ENCODE data around the gene CD2BP2.
"Not testable (repeated sequence)": the region's sequence is repeated elsewhere in the genome, so short reads cannot be mapped to it uniquely, and the experiment has no call there.

CD2BP2 gene

DNA sequence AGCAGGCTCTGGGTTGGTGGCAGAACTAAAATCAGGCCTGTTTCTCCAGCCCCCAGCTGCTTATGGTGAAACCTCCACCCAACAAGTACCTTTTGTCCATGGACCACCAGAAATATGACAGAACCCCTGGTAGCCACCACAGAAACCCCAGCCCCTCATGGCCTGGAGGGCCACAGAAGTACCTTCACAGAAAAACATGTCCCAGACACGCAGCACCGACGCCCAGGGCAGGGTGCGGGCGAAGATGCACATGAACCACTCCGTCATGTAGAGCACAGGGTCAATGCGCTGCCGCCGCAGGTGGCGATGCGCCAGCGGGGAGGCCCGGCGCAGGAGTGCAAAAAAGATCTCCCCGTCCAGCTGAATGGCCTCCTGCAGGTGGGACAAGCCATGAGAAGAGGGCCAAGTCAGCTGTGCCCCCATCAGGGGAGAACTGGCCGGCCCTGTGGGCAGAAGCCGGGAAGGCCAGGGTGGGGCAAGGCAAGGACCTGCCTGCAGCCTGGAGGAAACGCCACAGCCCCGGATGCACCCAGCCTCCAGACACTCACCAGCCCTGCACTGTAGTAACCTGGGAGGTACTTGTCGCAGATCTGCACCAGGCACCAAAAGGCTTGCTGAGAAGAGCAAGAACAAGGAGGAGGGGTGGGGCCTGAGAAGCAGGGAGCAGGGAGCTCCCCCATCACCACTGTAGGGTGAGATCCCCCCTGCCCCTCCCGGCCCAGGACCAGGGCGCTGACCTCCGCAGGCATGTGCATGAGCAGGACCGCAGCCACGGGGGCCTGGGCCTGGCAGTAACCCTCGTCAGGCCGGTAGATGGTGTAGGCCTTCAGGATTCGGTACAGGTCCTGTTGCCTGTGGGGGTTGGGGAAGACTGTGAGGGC is 4.1 kb upstream of the CD2BP2 start:
- no peak for DNase-seq (ENCODE audit: low spot score)

DNA sequence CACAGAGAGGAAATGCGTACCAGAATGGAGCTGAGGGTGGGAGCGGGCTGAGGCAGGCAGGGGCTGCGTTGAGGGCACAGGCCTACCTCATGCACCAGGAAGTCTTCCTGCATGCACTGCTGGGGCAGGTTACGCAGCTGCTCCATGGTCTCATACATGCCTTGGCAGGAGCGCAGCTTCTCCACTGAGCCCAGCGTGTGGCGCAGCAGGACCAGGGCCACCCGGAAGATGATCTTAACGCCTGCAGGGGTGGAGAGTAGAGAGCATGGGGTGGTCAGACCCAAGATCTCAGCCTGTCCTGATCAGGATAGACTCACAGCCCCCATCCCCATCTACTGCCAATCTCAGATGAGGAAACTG is 3.4 kb upstream of the CD2BP2 start:
- DNase-seq (ENCODE audit: low spot score): no peak

DNA sequence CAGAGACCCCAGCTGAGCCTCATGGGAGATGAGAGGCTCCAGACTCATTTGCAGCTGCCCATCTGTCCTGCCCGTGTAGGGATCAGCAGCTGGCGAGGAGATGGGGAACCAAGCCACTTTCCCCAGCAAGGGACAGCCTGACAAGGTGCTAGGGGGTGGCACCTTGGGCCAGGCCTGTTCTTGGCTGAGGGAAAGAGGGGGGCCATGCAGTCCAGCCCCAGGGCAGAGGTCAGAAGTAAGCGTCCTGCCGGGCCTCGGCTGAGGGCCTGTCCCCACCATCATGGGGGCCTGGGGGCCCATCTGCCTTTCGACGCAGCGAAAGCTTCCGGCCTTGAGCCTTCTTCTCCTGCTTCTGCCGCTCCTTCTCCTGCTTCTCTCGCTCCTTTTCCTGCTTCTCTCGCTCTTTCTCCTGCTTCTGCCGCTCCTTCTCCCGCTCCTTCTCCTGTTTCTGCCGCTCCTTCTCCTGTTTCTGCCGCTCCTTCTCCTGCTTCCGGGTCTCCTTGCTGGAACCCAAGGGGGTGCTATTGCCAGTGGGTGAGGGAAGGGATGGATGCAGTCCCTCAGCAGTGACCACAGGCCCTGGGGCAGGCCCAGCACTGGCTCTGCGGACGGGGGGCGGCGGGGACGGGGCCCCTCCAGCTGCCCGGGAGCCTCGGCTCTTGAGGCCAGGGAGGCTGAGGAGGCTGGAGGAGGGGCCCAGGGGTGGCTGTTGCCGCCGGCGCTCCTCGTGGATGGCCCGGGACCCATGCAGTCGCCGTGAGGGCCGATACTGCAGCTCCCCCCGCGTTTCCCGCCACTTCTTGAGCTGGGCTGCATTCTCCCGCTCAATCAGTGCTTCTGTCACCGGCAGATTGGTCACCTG is 2.8 kb upstream of the CD2BP2 start:
- no peak for DNase-seq (ENCODE audit: low spot score)

DNA sequence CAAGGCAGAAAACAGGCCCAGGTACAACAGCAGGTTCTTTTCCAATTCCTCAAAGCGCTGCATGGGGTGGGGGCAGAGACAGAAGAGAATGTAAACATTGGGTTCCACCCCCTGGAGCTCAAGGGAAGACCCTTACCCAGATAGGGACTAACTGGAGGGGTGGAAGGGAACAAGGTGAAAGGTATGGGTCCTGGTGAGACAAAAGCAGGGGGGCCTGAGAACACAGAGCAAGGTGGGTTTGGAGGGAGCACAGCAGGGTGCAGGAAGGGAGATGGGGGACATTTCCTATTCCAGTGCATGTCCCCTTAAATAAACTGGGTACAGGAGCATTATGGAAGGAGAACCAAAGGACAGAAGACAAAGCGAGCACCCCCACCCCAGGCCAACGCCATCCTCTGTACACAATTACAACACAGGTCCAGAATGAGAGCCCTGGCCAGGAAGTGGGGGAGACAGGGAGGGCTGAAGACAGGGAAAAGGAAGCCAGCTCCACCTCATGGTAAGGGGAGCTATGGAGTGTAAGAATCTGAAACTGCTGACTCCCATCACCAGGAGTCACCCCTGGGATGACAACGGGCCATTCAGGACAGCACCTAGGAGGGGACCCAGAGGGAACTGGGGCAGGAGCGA is 2.1 kb upstream of the CD2BP2 start:
- no peak for DNase-seq (ENCODE audit: low spot score)

DNA sequence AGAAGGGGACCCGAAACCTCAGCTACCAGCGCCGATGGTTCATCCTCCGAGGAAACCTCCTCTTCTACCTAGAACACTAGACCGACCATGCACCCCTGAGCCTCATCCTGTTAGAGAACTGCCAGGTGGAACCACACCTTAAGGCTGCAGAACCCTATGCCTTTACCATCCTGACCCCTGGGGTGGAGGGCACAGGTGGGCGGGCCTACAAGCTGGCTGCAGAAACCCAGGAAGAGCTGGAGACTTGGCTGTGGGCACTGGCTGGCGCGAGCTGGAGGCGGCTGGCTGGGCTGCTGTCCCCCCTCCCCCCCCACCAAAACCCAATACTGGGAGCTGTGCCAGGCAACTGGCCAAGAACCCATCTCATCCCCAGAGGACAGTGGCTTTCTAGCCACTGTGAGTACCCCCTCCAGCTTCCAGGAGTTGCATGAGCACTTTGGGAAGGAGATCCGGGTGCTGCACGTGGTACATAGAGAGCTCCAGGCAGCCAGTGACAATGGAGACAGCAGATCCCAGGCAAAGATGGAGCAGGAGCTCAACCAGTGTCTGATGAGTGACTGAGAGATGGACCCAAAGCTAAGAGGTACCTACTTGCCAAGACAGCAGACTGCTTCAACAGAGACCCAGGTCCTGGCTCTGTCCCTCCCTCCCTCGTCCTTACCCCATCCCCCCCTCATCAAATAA is 1.4 kb upstream of the CD2BP2 start:
- no peak for DNase-seq (ENCODE audit: low spot score)

DNA sequence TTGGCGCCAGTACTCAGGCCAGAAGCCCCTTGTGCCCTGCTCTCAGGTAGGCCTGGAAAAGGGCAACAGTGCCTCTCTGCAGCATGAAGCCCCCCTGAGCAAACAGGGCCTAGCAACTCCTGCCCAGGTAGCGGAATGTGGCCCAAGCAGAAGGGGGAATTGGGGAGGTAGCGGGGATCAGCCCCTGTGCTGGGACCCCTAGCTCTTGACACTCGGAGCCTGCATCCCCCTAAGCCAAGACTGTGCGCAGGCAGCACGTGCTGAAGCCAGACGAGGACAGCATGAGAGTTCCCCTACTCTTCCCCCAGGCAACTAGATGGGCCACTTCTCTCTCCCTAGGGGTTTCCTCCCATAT is 823 bp upstream of the CD2BP2 start:
- DNase-seq (ENCODE audit: low spot score): no peak

DNA sequence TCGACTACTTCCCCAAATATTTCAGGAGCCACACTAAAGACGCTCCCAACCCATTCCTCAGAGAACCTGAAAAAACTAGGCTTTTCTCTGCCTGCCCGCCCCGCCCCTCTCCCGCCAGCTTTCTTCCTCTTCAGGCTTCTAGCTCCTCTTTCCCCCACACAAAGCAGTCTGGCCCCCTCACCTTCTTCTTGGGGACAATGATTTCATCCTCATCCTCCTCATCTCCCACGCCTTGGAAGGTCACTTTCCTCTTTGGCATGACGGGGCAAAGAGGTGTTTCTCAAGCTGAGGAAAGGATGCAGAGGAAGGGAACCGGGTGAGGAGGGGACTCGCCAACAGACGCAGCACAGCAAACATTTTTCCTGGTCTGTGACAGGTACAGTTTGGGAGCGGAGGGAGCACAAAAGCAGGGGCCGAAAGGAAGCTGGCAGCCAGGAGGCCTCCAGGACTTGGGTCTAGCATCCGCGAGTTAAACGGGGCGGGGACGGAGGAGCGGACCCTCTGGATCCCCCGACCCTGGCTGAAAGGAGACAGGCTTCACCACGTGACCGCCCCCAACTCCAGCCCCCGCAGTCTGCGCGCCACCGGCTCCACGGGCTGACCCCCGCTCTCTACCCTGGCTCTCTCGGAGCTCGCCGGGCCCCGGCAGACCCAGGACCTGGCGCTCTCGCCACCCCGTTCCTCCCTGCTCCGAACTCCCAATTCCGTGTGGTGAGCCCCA is 525 bp downstream of the CD2BP2 start:
- DNase-seq (ENCODE audit: low spot score): no peak

DNA sequence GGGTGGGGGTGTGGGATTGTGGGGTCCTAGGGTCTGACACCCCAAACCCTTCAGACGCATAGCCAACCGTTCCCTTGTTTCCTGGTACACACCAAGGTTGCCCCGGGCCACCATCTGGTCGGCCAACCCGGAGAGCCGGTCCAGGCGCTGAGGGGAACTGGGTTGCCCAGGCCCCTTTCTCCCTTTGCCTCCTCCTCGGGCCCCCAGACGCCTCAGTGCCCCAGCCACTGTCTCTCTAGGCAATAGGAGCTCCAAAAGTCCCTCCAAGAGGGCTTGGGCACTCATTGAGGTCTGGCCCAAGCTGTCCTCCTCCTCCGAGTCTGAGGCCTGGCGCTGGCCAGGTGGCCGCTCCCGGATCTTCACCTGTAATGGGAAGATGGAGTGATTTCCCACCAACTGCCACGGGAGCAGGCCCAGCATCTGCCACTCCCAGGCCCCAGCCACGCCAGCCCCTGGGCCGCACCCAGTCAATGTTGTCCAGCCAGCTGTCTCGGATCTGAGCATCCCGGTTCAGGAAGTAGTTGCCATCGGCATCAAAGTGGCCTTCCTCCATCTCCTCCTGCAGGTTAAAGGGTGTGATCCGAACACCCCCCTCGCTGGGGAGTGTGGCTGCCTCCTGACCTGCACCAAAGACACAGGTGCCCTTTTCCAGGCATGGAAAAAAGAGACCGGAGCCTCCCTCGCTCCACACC is 1.5 kb downstream of the CD2BP2 start:
- DNase-seq (ENCODE audit: low spot score): no peak

DNA sequence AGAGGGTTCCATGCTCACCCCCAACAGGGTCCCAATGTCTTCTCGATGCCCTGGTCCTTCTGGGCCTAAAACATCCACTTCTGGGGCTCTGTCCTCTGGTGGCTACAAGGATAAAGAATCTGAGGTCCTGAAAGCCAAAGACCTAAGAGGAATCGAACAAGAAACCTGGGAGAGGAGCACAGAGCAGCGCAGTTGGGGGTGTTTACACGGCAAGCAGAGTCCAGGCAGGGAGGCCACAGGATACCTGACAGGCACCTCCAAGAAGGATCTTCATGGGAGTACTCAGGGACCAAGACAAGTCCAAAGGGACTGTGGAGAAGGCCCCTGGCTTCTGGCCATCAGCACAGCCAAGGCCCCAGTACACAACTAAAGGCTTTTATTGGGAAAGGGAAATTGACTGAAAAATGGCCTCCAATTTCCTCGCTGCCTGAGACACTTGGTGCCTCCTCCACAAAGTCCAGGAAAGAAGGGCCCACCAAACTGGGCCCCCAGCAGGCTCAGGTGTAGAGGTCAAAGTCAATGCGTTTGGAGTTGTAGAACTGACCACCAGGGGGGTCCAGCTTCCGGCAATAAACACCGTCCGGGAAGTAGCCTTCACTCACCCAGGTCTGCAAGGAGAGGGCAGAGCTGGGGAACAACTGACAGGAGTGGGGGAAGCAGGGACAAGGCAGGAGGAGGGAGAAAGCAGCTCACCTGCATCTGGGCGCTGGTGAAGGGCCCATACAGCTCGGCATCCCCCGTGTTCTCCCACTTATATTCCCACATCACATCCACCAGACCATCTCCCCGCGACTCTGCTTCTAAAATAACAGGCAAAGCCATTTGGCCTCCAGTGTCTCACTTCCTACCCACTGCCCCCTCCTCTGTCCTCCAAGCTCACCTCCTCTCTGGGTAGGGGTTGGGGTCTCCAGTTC is 2.4 kb downstream of the CD2BP2 start:
- no peak for DNase-seq (ENCODE audit: low spot score)

DNA sequence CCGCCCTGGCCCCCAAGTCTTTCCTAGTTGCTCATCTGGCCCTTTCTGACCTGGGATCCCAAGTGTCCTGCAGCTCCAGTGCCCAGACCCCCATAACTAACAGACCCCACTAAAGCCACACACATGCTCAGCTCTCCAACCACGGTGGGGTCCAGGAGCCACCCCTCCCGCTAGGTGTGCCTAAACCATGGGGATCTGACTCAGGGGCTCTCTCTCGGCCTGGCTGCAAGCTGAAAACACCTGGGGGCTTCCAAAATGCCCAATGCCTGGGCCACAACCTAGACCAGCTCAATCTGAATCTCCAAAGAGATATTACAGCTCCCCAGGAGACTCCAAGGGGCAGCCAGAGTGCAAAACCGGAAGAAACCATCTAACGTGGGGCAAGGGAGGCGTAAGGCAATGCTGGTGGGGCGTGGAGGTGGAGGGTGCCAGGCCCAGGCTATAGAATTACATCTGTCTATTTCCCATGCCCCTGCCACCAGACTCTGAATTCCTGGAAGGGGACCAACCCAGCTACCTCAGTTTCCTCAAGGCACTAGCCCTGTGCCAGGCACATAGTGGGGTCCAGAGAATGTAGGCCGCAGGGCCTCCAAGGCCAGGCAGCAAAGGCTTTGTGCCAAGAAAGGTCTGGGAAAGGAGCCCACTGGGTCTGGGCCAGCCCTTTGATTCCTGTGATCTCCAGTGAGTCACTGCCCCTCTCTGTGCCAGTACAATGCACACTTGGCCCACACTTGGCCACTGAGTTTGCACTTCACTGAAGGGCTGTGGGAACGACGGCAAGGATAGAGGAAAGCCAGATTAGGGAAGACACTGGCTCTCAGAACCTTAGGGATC is 3.3 kb downstream of the CD2BP2 start:
- DNase-seq (ENCODE audit: low spot score): no peak

DNA sequence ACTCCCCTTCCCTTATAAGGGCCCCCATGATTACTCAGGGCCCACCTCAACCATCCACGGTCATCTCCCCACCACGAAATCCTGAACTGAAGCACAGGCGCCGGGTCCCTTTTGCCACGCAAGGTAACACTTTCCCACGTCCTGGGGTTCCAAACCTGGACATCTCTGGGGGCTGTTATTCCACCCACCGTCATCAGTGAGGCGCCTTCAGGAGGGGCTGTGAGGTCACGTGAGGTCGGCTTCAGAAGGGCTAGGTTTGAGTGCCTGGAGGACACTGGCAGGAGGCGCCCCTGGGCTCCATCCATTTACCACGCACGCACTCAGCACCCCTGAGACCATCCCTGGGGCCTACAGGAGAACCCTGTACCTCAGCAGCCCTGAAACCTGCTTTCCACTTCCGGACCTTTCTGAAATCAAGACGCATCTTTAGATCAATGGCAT is 4.1 kb downstream of the CD2BP2 start:
- no peak for DNase-seq (ENCODE audit: low spot score)

DNA sequence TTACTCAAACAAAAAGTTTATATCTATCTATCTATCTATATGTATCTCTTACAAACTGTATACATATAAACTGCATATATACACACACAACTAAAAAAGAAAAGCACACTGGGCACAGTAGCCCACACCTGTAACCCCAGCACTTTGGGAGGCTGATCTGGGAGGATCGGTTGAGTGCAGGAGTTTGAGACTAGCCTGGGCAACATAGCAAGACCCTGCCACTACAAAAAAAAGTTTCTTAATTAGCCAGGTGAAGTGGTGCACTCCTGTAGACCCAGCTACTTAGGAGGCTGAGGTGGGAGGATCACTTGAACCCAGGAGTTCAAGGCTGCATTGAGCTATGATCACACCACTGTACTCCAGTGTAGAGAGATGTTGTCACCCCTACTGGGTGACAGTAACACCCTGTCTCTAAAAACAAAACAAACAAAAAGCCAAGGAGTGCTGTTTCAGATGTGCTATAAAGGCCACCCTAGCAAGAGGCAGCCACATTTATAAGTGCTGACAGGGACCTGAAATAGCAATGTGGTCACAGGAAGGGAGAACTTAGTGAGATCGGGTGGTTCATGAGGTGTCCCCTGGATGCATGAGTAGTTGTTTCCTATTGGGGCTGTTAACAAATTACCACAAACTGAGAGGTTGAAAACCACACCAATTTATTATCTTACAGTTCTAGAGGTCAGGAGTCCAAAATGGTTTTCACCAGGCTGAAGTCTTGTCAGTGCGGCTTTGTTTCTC is 4.8 kb downstream of the CD2BP2 start:
- DNase-seq (ENCODE audit: low spot score): no peak

DNA sequence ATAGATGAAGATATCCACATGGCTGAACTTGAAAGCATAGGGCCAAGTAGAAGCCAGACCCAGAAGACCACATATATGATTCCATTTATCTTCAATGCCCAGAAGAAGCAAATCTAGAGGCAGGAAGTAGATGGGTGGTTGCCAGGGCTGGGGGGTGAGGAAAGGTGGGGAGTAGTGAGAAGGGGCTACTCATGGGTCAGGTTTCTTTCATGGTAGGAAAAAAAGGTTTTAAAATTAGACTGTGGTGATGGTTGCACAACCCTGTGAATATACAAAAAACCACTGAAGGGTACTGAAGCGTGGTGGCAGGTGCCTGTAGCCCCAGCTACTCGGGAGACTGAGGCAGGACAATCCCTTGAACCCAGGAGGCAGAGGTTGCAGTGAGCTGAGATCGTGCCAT is 5.4 kb downstream of the CD2BP2 start:
- no peak for DNase-seq (ENCODE audit: low spot score)

DNA sequence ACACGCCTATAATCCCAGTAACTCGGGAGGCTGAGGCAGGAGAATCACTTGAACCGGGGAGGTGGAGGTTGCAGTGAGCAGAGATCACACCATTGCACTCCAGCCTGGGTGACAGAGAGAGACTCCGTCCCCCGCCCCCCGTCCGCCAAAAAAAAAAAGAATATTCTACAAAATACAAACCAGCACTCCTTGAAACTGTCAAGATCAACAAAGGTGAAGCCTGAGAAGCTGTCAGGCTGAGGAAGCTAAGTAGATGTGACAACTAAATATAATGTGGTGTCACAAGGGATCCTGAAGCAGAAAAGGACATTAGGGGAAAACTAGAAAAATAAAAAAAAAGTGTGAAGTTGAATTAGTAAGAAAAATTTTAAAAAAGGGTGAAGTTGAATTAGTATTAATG is 6.2 kb downstream of the CD2BP2 start:
- no peak for DNase-seq (ENCODE audit: low spot score)

DNA sequence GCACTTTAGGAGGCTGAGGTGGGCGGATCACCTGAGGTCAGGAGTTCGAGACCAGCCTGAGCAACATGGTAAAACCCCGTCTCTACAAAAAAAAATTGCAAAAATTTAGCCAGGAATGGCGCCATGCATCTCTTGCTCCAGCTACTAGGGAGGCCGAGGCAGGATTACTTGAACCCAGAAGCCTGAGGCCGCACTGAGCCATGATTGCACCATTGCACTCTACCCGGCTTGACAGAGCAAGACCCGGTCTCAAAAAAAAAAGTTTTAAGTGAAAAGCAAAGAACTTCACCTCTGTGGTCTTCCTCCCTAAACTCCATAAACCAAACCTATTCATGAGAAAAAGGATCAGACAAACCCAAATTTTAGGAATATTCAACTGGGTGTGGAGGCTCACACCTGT is 7.0 kb downstream of the CD2BP2 start:
- no peak for DNase-seq (ENCODE audit: low spot score)

DNA sequence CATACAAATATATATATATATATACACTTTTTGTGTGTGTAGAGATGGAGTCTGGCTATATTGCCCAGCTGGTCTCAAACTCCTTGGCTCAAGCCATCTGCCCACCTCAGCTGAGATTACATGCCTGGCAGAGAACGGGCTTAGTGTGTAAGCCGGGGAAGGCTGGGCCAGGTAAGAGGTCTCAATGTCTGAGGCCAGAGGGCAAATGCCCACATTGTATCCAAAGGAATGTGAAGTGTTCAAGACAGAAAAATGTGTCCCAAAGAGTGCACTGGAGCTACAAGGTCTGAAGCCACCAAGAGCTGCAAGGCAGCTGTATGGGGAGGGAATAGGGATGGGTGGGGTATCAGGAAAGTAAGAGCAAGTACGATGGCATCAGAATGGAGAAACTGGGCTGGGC is 8.8 kb downstream of the CD2BP2 start:
- no peak for DNase-seq (ENCODE audit: low spot score)

DNA sequence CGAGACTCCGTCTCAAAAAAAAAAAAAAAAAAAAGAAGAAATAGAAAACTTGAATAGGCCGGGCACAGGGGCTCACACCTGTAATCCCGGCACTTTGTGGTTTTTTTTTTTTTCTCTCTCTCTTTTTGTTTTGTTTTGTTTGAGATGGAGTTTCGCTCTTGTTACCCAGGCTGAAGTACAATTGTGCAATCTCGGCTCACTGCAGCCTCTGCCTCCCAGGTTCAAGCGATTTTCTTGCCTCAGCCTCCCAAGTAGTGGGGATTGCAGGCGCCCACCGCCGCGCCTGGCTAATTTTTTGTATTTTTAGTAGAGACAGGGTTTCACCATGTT is 11.7 kb downstream of the CD2BP2 start:
- DNase-seq (ENCODE audit: low spot score): not testable (repeated sequence)

DNA sequence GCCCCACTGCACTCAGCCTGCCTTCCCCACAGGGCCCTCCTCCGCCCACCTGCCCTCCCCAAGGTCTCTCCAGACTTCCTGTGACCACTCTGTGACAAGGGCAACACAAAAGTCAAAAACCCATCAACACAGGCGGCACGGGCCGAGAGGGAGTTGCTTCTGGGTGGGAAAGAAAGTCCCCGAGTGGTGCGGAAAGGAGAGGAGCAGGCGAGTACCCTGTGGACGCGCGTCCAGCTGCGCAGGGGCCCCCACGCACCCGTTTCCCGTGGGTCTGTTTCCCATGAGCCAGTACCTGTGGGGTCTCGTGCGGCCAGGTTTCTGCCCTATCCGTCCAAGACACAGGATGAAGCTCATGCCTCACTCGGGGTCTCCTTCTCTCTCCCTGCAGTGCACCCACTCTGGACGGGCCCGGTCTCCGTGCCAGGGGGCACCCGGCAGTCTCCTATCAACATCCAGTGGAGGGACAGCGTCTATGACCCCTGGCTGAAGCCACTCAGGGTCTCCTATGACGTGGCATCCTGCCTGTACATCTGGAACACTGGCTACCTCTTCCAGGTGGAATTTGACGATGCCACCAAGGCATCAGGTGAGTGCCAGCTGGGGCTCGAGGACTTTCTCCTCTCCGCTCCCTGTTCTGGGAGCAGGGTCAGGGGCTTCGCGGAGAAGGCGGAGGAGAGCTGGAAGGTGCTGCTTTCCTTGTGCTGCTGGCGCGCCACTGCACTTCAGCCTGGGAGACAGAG is 12.2 kb downstream of the CD2BP2 start:
- DNase-seq (ENCODE audit: low spot score): no peak

Measured in HuH-7.5 (cell line).